WERI-Rb-1 (cell line): ENCODE measurements around the gene ST6GALNAC4.
"Not testable (repeated sequence)": the region's sequence is repeated elsewhere in the genome, so short reads cannot be mapped to it uniquely, and the experiment has no call there.

Experiments
- DNase-seq: peaks from one replicate; pipeline ENCODE4 v3.0.0-alpha.2; 2020
- H3K27ac ChIP-seq: fragments of 250-450 bp; sonication (Bioruptor Pico); 2 replicates; pipeline ENCODE4 v1.5.1; 2020; ENCODE audit warnings: mild to moderate bottlenecking, moderate library complexity
- H3K27me3 ChIP-seq: fragments of 250-450 bp; sonication (Bioruptor Pico); 2 replicates; pipeline ENCODE4 v1.5.1; 2021; ENCODE audit warnings: mild to moderate bottlenecking, low read depth, moderate library complexity; ENCODE audit not compliant: insufficient read depth, severe bottlenecking
- H3K36me3 ChIP-seq: fragments of 250-450 bp; sonication (Bioruptor Pico); 2 replicates; pipeline ENCODE4 v1.5.1; 2020; ENCODE audit warnings: mild to moderate bottlenecking, moderate library complexity
- H3K4me3 ChIP-seq: 2 replicates; pipeline ENCODE4 v1.5.1; 2011; ENCODE audit warnings: low read depth, mild to moderate bottlenecking, control low read depth, low read length
- H3K9me3 ChIP-seq: fragments of 250-450 bp; sonication (Bioruptor Pico); 2 replicates; pipeline ENCODE4 v1.5.1; 2021; ENCODE audit warnings: mild to moderate bottlenecking, moderate library complexity; ENCODE audit not compliant: severe bottlenecking
- CTCF ChIP-seq: IDR thresholded peaks from 2 replicates; pipeline ENCODE4 v1.5.1; 2011; ENCODE audit warnings: low read depth, mild to moderate bottlenecking, control low read depth, inconsistent platforms, low read length

ST6GALNAC4 gene

DNA sequence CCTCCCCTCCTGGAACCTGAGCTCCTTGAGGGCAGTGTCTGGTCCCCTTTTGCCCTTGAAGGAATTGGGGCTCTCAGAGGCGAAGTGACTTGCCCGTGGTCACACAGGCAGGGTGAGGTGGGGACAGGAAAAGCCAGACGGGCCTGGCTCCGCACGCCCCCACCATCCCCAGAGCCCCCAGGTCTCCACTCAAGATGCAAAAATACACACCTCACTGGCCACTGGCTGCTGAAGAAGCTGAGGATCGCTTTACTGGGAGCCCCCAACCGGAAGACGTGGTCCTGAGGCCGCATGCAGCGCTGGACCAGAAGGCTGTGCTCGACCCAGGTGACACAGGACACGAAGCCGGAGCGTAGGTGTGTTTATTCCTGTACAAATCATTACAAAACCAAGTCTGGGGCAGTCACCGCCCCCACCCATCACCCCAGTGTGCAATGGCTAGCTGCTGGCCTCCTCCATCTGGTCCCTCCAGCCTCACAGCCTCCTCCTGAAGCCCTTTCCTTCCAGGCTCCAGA lies 31.8 kb downstream of the ST6GALNAC4 start:
- H3K27ac ChIP-seq = peak overlapping the region; percentile 81
- no peak overlapping the region for H3K4me3 ChIP-seq
- TF ChIP-seq CTCF = no peak
- peaks cover 33% of the 10 kb centered on the region for H3K36me3 ChIP-seq
- no peaks in the 10 kb centered on the region for H3K9me3 ChIP-seq
- no peaks in the 10 kb centered on the region for H3K27me3 ChIP-seq
- DNase-seq = no peak

DNA sequence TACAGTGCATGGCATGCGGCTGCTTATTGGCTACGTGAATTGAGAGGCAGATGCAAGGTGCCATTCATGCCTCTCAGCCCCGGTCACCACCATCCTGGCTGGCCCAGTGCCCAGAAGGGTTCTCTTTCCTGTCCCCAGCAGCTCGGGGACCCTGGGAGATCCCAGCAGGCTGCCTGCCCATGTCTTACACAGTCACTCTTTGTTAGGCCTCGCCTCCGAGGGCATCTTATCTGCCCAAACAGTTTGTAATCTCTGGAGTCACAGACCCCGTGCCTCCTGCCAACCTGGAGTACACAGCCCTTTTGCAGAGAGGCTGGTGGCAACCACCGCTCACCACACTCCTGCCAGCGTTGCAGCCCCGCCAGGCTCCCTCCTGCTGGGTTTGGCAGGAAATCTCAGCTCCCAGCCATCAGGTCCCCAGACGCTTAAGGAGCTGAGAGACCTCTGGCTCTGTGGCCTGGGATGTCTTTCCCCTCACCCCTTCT lies 32.4 kb downstream of the ST6GALNAC4 start:
- H3K4me3 ChIP-seq = no peak overlapping the region
- TF ChIP-seq CTCF = no peak
- peaks cover 30% of the 10 kb centered on the region for H3K36me3 ChIP-seq
- DNase-seq = no peak
- peak overlapping the region; percentile 81 for H3K27ac ChIP-seq
- H3K27me3 ChIP-seq = no peaks in the 10 kb centered on the region
- no peaks in the 10 kb centered on the region for H3K9me3 ChIP-seq

GRCh38 chr9:127883959-127884358 lies 32.9 kb downstream of the ST6GALNAC4 start:
- Histone ChIP-seq H3K36me3 (peaks cover 30% of the 10 kb centered on the region), H3K27me3 (no peaks in the 10 kb centered on the region), H3K27ac (no peak overlapping the region), H3K9me3 (no peaks in the 10 kb centered on the region), H3K4me3 (no peak overlapping the region)
- no peak for TF ChIP-seq CTCF
- no peak for DNase-seq

- not testable (repeated sequence) for H3K4me3 ChIP-seq, DNase-seq, H3K9me3 ChIP-seq, H3K27ac ChIP-seq, H3K27me3 ChIP-seq
- H3K36me3 ChIP-seq = peaks cover 13% of the 10 kb centered on the region
These were observed 35.1 kb downstream of the ST6GALNAC4 start for GRCh38 chr9:127881715-127882114.

DNA sequence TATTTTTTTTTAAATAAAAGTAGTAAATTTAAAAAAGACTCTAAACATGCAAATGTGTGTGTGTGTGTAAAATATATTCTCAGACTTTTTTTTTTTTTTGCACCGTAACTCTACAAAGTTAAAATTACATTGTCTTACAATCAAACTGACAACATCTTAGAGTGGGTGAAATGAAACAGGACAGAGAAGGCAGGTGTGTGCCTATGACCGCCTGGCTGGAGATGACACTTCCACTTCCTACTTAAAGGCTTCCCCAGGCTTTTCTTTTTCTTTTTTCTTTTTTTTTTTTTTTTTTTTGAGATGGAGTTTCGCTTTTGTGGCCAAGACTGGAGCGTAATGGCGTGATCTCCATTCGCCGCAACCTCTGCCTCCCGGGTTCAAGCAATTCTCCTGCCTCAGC lies 36.7 kb downstream of the ST6GALNAC4 start:
- no peak for DNase-seq
- Histone ChIP-seq H3K27me3 (no peaks in the 10 kb centered on the region), H3K4me3 (no peak overlapping the region), H3K27ac (no peak overlapping the region), H3K9me3 (no peaks in the 10 kb centered on the region), H3K36me3 (peaks cover 6% of the 10 kb centered on the region)
- TF ChIP-seq CTCF = no peak

GRCh38 chr9:127878652-127879390 lies 38.0 kb downstream of the ST6GALNAC4 start:
- Histone ChIP-seq H3K9me3 (no peaks in the 10 kb centered on the region), H3K27ac (peak overlapping the region; percentile 79), H3K4me3 (no peak overlapping the region), H3K36me3 (peaks cover 10% of the 10 kb centered on the region), H3K27me3 (no peaks in the 10 kb centered on the region)
- DNase-seq = no peak
- TF ChIP-seq CTCF = no peak
